AG04449 (cell line): ENCODE results near the gene XYLT2.

Experiments
- CTCF ChIA-PET: fragments of 350-600 bp; formaldehyde crosslinking; extraction: SDS; loops from one replicate; lab custom pipeline; 2021; ENCODE audit warnings: antibody characterized with exemption; lab: Yijun Ruan, JAX
- POLR2A ChIA-PET: fragments of 400-600, 350-600 bp; formaldehyde crosslinking; extraction: SDS; loops from one replicate; lab custom pipeline; 2020; ENCODE audit warnings: antibody characterized with exemption, inconsistent platforms; lab: Yijun Ruan, JAX
- DNase-seq: peaks from one replicate; pipeline ENCODE4 v3.0.0-alpha.2; 2010; ENCODE audit warnings: low read depth, low spot score
- H3K4me3 ChIP-seq: 2 replicates; pipeline ENCODE4 v1.5.1; 2011; ENCODE audit warnings: low read depth, mild to moderate bottlenecking, control low read depth, low read length
- TF ChIP-seq, protein P1 (sequence below): IDR thresholded peaks from one replicate; pipeline ENCODE4 v1.5.1; 2011; ENCODE audit warnings: mild to moderate bottlenecking, moderate library complexity, low read length, control low read depth, inconsistent platforms; ENCODE audit not compliant: insufficient read depth; ENCODE audit errors: missing control alignments

The XYLT2 gene

GRCh38 chr17:50362661-50363060, 16.7 kb downstream of the XYLT2 start:
- CTCF ChIA-PET = interaction anchor here (0.6 to 9.3 kb wide), 35 partner anchors 8 to 751 kb away, joined by 3 to 116 read pairs (median 4); partner anchors contain the start of genes EME1, LRRC59, MRPL27 and RSAD1

GRCh38 chr17:50363217-50364060, 17.5 kb downstream of the XYLT2 start:
- CTCF ChIA-PET = interaction anchor here (0.6 to 9.3 kb wide), 12 partner anchors 8 to 269 kb away, joined by 3 to 116 read pairs (median 6); partner anchors contain the start of genes EME1, LRRC59, MRPL27 and PDK2
- POLR2A ChIA-PET = no interaction called here
- DNase-seq = no peak
- no peak overlapping the region for H3K4me3 ChIP-seq
- TF ChIP-seq, protein P1, sequence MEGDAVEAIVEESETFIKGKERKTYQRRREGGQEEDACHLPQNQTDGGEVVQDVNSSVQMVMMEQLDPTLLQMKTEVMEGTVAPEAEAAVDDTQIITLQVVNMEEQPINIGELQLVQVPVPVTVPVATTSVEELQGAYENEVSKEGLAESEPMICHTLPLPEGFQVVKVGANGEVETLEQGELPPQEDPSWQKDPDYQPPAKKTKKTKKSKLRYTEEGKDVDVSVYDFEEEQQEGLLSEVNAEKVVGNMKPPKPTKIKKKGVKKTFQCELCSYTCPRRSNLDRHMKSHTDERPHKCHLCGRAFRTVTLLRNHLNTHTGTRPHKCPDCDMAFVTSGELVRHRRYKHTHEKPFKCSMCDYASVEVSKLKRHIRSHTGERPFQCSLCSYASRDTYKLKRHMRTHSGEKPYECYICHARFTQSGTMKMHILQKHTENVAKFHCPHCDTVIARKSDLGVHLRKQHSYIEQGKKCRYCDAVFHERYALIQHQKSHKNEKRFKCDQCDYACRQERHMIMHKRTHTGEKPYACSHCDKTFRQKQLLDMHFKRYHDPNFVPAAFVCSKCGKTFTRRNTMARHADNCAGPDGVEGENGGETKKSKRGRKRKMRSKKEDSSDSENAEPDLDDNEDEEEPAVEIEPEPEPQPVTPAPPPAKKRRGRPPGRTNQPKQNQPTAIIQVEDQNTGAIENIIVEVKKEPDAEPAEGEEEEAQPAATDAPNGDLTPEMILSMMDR = no peak

More at GRCh38 chr17:50362661-50363060, 16.7 kb downstream of the XYLT2 start:
- TF ChIP-seq, protein P1 = no peak
- POLR2A ChIA-PET = interaction anchor here (1.7 kb wide), 1 partner anchor 14 kb away, joined by 8 read pairs; no protein-coding TSS in a partner anchor
- no peak overlapping the region for H3K4me3 ChIP-seq
- no peak for DNase-seq

- no peak for DNase-seq
- TF ChIP-seq, protein P1 = no peak
- CTCF ChIA-PET = interaction anchor here (0.9 to 9.3 kb wide), 7 partner anchors 10 to 269 kb away, joined by 3 to 116 read pairs (median 4); partner anchors contain the start of genes PDK2, RSAD1 and XYLT2
- POLR2A ChIA-PET = no interaction called here
- no peak overlapping the region for H3K4me3 ChIP-seq
Observed at GRCh38 chr17:50364061-50364458, 18.1 kb downstream of the XYLT2 start.

DNA sequence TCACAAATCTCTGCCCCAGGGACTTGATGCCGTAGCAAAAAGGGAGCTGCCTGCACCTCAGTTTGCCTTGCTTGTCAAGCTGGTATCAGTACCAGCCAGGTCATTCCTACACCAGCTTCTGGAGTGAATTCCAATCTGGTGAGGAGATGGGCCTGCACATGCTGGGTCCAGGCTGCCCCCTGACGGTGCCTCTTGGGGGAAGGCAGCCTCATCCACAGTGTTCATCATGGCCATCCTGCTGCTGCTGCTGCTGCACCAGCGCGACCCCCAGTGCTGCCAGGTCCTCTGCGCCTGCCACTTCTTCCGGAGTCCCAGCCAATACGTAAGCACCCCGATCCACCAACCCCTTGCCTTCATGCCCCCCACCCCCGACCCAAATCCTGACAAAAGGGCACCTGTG, 18.8 kb downstream of the XYLT2 start:
- TF ChIP-seq, protein P1 = peak; percentile 51
- POLR2A ChIA-PET = interaction anchor here (0.9 kb wide), 1 partner anchor 15 kb away, joined by 3 read pairs; no protein-coding TSS in a partner anchor
- CTCF ChIA-PET = interaction anchor here (0.6 to 9.3 kb wide), 9 partner anchors 8 to 270 kb away, joined by 3 to 116 read pairs (median 4); partner anchors contain the start of genes EME1, LRRC59, MRPL27 and PDK2

DNA sequence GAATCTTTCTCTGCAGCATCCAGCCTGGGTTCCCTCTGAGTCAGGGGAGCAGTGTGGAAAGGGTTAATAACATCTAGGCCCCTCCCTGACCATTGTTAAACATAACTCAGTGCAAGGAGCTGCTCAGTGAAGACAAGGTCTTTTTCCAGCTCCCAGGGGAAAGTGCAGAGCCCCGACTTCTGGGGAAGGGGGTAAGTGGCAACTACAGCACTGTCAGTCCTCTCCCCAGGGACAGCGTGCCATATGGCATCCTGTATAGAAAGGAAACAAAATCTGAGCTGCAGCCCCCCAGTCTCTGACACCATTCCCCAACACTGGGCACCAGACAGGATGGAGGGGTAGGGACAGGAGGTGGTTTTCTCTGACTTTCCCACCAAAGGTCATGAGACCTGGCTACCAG, 19.2 kb downstream of the XYLT2 start:
- CTCF ChIA-PET = interaction anchor here (0.6 to 9.3 kb wide), 9 partner anchors 8 to 271 kb away, joined by 3 to 116 read pairs (median 3); partner anchors contain the start of genes EME1, LRRC59, MRPL27 and PDK2
- H3K4me3 ChIP-seq = no peak overlapping the region
- no peak for DNase-seq
- POLR2A ChIA-PET = interaction anchor here (0.9 kb wide), 1 partner anchor 16 kb away, joined by 3 read pairs; no protein-coding TSS in a partner anchor
- TF ChIP-seq, protein P1 = no peak

More for the DNA sequence above, 18.8 kb downstream of the XYLT2 start:
- DNase-seq = no peak
- no peak overlapping the region for H3K4me3 ChIP-seq
